BJ (cell line): ENCODE results near the gene ACAD10. TPM values are rescaled to one million over a fixed set of nuclear protein-coding genes. Genes with fewer than 3 reads are reported as not detected.
"Not testable (repeated sequence)": the region's sequence is repeated elsewhere in the genome, so short reads cannot be mapped to it uniquely, and the experiment has no call there.

ENCODE experiments used
- CTCF ChIA-PET: fragments of 350-600 bp; formaldehyde crosslinking; extraction: SDS; loops from one replicate; lab custom pipeline; 2021; ENCODE audit warnings: antibody characterized with exemption, inconsistent platforms; lab: Yijun Ruan, JAX
- POLR2A ChIA-PET: fragments of 300-600 bp; sonication (Branson Sonifier 250); formaldehyde crosslinking; extraction: SDS; loops from one replicate; lab custom pipeline; 2021; ENCODE audit warnings: antibody characterized with exemption; lab: Charles Lee
- DNase-seq: peaks from one replicate; pipeline ENCODE4 v3.0.0-alpha.2; 2011; ENCODE audit warnings: low read depth
- H3K27me3 ChIP-seq: 2 replicates; pipeline ENCODE4 v1.6.0; 2011; ENCODE audit warnings: low read length; ENCODE audit not compliant: control insufficient read depth, insufficient read depth
- H3K36me3 ChIP-seq: 2 replicates; pipeline ENCODE4 v1.5.1; 2011; ENCODE audit warnings: low read length; ENCODE audit not compliant: control insufficient read depth, insufficient read depth
- H3K4me3 ChIP-seq: 2 replicates; pipeline ENCODE4 v1.5.1; 2011; ENCODE audit warnings: low read depth, mild to moderate bottlenecking, control low read depth, low read length
- polyA plus RNA-seq: library from polyadenylated mRNA; depleted of rRNA; stranded (reverse); fragments of >200 nt; gene quantifications from 2 replicates; pipeline ENCODE4 v1.2.3, GENCODE V29; 2011
- TF ChIP-seq, protein P1 (sequence below): IDR thresholded peaks from 2 replicates; pipeline ENCODE4 v1.5.1; 2011; ENCODE audit warnings: low read depth, mild to moderate bottlenecking, control low read depth, inconsistent platforms, low read length, moderate library complexity; ENCODE audit not compliant: insufficient read depth

The ACAD10 gene
- polyA plus RNA-seq, 1 experiment: 15.4 TPM

DNA sequence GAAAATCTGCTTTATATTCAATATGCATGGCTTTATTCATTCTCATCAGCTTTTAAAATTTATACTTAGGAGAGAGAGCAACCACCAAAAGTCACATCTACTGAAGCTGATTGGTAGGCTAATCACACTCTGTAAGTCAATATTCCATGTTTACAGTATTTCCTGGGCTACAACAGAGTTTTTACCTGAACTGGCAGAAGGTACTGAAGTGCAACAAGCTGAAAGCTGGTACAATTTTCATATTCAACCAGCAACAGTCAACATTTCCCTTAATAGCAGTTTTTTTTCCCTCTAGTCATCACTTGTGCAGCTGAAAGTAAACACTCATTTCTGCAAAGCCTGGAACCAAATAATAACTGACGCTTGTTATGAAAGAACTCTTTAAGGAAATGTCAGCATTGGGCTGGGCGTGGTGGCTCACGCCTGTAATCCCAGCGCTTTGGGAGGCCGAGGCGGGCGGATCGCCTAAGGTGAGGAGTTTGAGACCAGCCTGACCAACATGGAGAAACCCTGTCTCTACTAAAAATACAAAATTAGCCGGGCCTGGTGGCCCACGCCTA is 13.0 kb upstream of the ACAD10 start:
- peaks cover 13% of the 10 kb centered on the region for H3K36me3 ChIP-seq
- CTCF ChIA-PET: interaction anchor here (0.6 to 4.5 kb wide), 14 partner anchors 9 to 342 kb away, joined by 3 to 38 read pairs (median 4); partner anchors contain the start of genes ACAD10 and BRAP
- H3K27me3 ChIP-seq: no peaks in the 10 kb centered on the region
- POLR2A ChIA-PET: no interaction called here
- H3K4me3 ChIP-seq: no peak overlapping the region
- TF ChIP-seq, protein P1, sequence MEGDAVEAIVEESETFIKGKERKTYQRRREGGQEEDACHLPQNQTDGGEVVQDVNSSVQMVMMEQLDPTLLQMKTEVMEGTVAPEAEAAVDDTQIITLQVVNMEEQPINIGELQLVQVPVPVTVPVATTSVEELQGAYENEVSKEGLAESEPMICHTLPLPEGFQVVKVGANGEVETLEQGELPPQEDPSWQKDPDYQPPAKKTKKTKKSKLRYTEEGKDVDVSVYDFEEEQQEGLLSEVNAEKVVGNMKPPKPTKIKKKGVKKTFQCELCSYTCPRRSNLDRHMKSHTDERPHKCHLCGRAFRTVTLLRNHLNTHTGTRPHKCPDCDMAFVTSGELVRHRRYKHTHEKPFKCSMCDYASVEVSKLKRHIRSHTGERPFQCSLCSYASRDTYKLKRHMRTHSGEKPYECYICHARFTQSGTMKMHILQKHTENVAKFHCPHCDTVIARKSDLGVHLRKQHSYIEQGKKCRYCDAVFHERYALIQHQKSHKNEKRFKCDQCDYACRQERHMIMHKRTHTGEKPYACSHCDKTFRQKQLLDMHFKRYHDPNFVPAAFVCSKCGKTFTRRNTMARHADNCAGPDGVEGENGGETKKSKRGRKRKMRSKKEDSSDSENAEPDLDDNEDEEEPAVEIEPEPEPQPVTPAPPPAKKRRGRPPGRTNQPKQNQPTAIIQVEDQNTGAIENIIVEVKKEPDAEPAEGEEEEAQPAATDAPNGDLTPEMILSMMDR: no peak
- DNase-seq: no peak

DNA sequence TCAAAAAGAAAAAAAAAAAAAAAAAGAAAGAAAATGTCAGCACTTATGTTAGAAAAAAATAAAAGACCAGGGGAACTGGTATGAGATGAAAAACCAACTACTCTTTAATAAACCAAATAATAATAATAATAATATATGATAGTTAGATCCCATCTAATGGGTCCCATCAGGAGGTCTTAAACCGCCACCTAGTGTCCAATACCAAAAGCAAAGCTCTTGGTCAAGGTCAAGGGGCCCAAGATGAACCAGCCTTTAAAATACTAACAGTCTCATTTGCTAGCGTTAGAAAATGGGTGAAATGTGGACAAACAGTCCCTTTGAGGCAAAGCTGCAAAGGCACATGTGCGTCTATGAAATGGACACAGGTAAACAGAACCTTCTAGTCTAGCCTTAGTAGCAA is 12.3 kb upstream of the ACAD10 start:
- DNase-seq: no peak
- TF ChIP-seq, protein P1: peak; percentile 65
- Histone ChIP-seq H3K4me3 (no peak overlapping the region), H3K27me3 (no peaks in the 10 kb centered on the region), H3K36me3 (peaks cover 13% of the 10 kb centered on the region)
- ChIA-PET POLR2A (no interaction called here), CTCF (interaction anchor here (0.6 to 4.5 kb wide), 14 partner anchors 8 to 323 kb away, joined by 3 to 38 read pairs (median 4); partner anchors contain the start of genes ACAD10 and BRAP)

DNA sequence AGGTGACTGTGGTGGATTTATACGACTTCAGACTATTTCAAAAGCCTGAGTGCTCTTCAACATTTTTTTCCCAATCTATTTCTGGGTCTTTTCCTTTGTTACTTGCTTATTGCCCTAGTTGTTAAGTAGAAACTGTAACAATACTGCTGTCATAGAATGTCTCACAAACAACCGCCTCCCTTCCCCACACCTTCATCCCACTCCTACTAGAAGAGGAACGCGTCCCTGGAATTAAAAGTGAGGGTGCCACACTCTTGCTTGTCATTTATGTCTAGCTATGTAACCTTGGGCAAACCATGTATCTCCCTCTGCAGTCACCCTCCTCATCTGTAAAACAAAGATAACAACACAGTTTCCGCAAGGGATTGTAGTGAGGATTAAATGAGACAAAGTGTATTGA is 8.7 kb upstream of the ACAD10 start:
- CTCF ChIA-PET: interaction anchor here (0.6 to 1.4 kb wide), 2 partner anchors 38 to 281 kb away, joined by 3 read pairs; no protein-coding TSS in a partner anchor
- TF ChIP-seq, protein P1: no peak
- Histone ChIP-seq H3K36me3 (peaks cover 12% of the 10 kb centered on the region), H3K4me3 (no peak overlapping the region), H3K27me3 (no peaks in the 10 kb centered on the region)
- POLR2A ChIA-PET: no interaction called here
- no peak for DNase-seq

DNA sequence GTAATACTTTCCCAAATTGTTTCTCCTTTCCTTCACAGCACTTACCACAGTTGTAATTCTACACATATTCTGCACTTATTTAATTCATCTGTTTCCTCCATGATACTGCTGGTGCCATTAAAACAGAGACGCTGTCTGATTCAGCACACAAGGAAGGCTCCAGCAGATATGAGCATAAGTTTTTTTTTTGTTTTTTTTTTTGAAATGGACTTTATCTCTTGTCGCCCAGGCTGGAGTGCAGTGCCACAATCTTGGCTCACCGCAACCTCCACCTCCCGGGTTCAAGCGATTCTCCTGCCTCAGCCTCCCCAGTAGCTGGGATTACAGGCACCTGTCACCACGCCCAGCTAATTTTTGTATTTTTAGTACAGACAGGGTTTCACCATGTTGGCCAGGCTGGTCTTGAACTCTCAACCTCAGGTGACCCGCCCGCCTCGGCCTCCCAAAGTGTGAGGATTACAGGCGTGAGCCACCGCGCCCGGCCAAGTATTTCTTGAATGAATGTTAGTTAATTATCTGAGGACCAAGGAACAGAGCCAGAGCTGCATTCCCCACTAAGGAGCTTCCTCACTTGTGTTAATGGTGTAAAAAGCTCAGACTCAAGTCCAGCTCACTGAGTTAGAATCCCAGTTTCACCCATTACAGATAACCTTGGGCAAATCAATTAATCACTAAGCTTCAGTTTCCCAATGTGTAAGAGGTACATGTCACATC is 1.2 kb upstream of the ACAD10 start:
- DNase-seq, H3K36me3 ChIP-seq, H3K27me3 ChIP-seq: not testable (repeated sequence)
- ChIA-PET CTCF (interaction anchor here (1.8 to 3.6 kb wide), 2 partner anchors 11 to 288 kb away, joined by 6 to 26 read pairs; no protein-coding TSS in a partner anchor), POLR2A (interaction anchor here (0.6 kb wide), 1 partner anchor 1368 kb away, joined by 11 read pairs; no protein-coding TSS in a partner anchor)
- H3K4me3 ChIP-seq: peak overlapping the region; percentile 85

DNA sequence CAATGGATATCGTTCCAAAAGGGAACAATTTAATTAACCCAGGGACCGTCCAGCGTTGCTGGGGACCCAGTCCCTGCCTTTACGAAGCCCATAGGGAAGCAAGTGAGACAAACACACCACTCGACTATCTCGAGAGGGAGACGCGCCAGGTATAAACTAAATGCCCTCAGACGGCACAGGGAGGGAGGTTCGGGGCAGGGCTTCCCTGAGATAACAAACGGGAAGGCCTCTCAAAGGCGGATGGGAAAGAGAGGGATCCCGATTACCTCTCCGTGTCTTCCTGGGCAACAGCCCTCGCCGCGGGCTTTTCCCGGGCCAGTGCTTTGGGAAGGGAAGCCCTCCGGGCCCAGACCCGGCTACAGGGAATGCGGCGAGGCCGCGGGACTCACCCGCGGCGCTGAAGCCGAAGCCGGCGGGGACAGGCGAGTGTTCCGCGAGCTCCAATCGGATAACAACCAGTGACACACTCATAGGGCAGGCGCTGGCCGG is 487 bp upstream of the ACAD10 start:
- ChIA-PET CTCF (interaction anchor here (1.1 to 3.6 kb wide), 3 partner anchors 12 to 289 kb away, joined by 3 to 26 read pairs (median 6); no protein-coding TSS in a partner anchor), POLR2A (interaction anchor here (0.6 kb wide), 2 partner anchors 44 to 90 kb away, joined by 3 to 22 read pairs; no protein-coding TSS in a partner anchor)
- Histone ChIP-seq H3K27me3 (no peaks in the 10 kb centered on the region), H3K4me3 (peak overlapping the region; percentile 85), H3K36me3 (peaks cover 4% of the 10 kb centered on the region)
- no peak for DNase-seq
- TF ChIP-seq, protein P1: no peak
